Right lobe of liver (tissue), 6 donors: ENCODE results near the gene ZNF433. TPM values are rescaled to one million over a fixed set of nuclear protein-coding genes. Genes with fewer than 3 reads are reported as not detected.
A peak's percentile ranks its signal among the peaks of the same experiment; 100 is the strongest.
"Not testable (repeated sequence)": the region's sequence is repeated elsewhere in the genome, so short reads cannot be mapped to it uniquely, and the experiment has no call there.

ENCODE experiments used
- ATAC-seq, 4 donors: fragments of 200-7000 bp; cut with Tn5 transposase; one replicate each; pipeline ENCODE4 v1.9.1; 2020; ENCODE audit warnings: mild to moderate bottlenecking in 4 of 4, moderate library complexity in 4 of 4
- DNase-seq, 3 donors: peaks; one replicate each; pipeline ENCODE4 v3.0.0-alpha.2; 2020
- H3K27ac ChIP-seq, 3 donors: fragments of 200-600 bp; one replicate each; pipeline ENCODE4 v1.8.0; 2022
- H3K27me3 ChIP-seq, 2 donors: fragments of 200-600 bp; one replicate each; pipeline ENCODE4 v1.8.0; 2022
- H3K36me3 ChIP-seq, 4 donors: fragments of 200-600 bp; sonication (generic) in 1 of 4; one replicate each; pipeline versions ENCODE4 v1.5.1 to v1.8.0; 2017 to 2022; ENCODE audit warnings: control low read depth in 1 of 4
- H3K4me1 ChIP-seq, 4 donors: fragments of 200-600 bp; sonication (generic) in 1 of 4; one replicate each; pipeline versions ENCODE4 v1.5.1 to v1.8.0; 2017 to 2022; ENCODE audit warnings: control low read depth in 1 of 4
- H3K4me3 ChIP-seq, 3 donors: fragments of 200-600 bp; one replicate each; pipeline ENCODE4 v1.8.0; 2022
- H3K9me3 ChIP-seq, 4 donors: fragments of 200-600 bp; sonication (generic) in 1 of 4; one replicate each; pipeline versions ENCODE4 v1.5.1 to v1.8.0; 2017 to 2022; ENCODE audit warnings: control low read depth in 1 of 4
- CTCF ChIP-seq, 4 donors: fragments of 200-600 bp in 3 of 4; fragments of 450-650 bp in 1 of 4; IDR thresholded peaks; one replicate each; pipeline versions ENCODE4 v1.5.1 to v1.8.0; 2016 to 2022; ENCODE audit warnings: antibody characterized with exemption in 4 of 4, mild to moderate bottlenecking in 2 of 4
- POLR2A ChIP-seq: fragments of 450-650 bp; IDR thresholded peaks from one replicate; pipeline ENCODE4 v1.6.1; 2017; ENCODE audit warnings: antibody characterized with exemption, mild to moderate bottlenecking
- WGBS: methylation state at CpG from one replicate; pipeline ENCODE4 v1.1.6; 2018; ENCODE audit warnings: low coverage, low lambda C conversion rate; ENCODE audit not compliant: insufficient coverage; ENCODE audit errors: missing lambda C conversion rate; 5-methylcytosine and 5-hydroxymethylcytosine counted together
- intact Hi-C, 2 donors: fragments of 100-400 bp; cut with DNase I; formaldehyde crosslinking; loops; one replicate each; pipeline versions ENCODE4 v1.11.2 to v1.14.1; 2022
- total RNA-seq, 6 experiments: library from RNA; depleted of rRNA in 2 of 6; stranded (reverse); fragments of >200 nt in 2 of 6; fragmentation: NEBNext Ultra II Directional in 3 of 6; extraction: Animal tissue kit (Norgen Biotek cat#: 25700) in 3 of 6; gene quantifications; one replicate each; pipeline versions ENCODE4 v1.1.0 to v1.2.4, GENCODE V29; 2016 to 2023
- donor health status: DM: no; HTN: yes; CAD: no.
- donor health status: DM: no; HTN: no; CAD: no.
- donor health status: DM: no; HTN: no; CAD: no.
- donor health status: DM: no; HTN: yes; CAD: no.
- donor health status: DM: no; HTN: yes; CAD: no.

The ZNF433 gene
- total RNA-seq, 6 experiments from 2014 or later, result 1.1 to 7.4 (median 2.5) TPM

- Histone ChIP-seq H3K4me1 (no peaks in the 10 kb centered on the region), H3K9me3 (no peaks in the 10 kb centered on the region), H3K27ac (no peak overlapping the region), H3K27me3 (no peaks in the 10 kb centered on the region), H3K4me3 (no peak overlapping the region), H3K36me3 (no peaks in the 10 kb centered on the region)
- TF ChIP-seq CTCF (IDR thresholded peaks at IDR 0.05) (no peak), POLR2A (no peak)
- intact Hi-C loops, result no loop called here
- ATAC-seq, result no peak
- DNase-seq, result no peak
- WGBS, result 93% methylated on average over 1 of the region's 1 CpG
Measured at GRCh38 chr19:11995174-11995573, 40.3 kb downstream of the ZNF433 start.

- H3K27ac ChIP-seq, ATAC-seq, H3K27me3 ChIP-seq, H3K4me3 ChIP-seq, H3K4me1 ChIP-seq, H3K36me3 ChIP-seq, DNase-seq, intact Hi-C loops, H3K9me3 ChIP-seq: not testable (repeated sequence)
- 62% methylated on average over 4 of the region's 4 CpGs for WGBS
Measured at GRCh38 chr19:11991921-11992320, 43.6 kb downstream of the ZNF433 start.

GRCh38 chr19:11989112-11989456 lies 46.4 kb downstream of the ZNF433 start:
- H3K9me3 ChIP-seq, result no peaks in the 10 kb centered on the region
- no peak overlapping the region for H3K27ac ChIP-seq
- no peak for TF ChIP-seq POLR2A
- no peak for TF ChIP-seq CTCF (IDR thresholded peaks at IDR 0.05)
- WGBS, result 43% methylated on average over 9 of the region's 9 CpGs
- ATAC-seq, result no peak
- H3K27me3 ChIP-seq, result no peaks in the 10 kb centered on the region
- no peaks in the 10 kb centered on the region for H3K36me3 ChIP-seq
- intact Hi-C loops, result loop anchor here in 1 of 2 donors (10.0 kb wide), 1 partner anchor 104 kb away; the partner anchor contains the start of gene ZNF69
- no peak for DNase-seq
- peak overlapping the region in 2 of 3 donors; percentile 74 to 79 for H3K4me3 ChIP-seq
- no peaks in the 10 kb centered on the region for H3K4me1 ChIP-seq

- ATAC-seq, result peak; percentile 99
- Histone ChIP-seq H3K9me3 (no peaks in the 10 kb centered on the region), H3K4me1 (no peaks in the 10 kb centered on the region), H3K36me3 (no peaks in the 10 kb centered on the region), H3K27ac (peak overlapping the region; percentile 77 to 81 (median 78)), H3K4me3 (peak overlapping the region; percentile 74 to 91 (median 79)), H3K27me3 (no peaks in the 10 kb centered on the region)
- peak; percentile 72 for TF ChIP-seq POLR2A
- TF ChIP-seq CTCF (IDR thresholded peaks at IDR 0.05), result no peak
- WGBS, result under 1% methylated on average over 23 of the region's 54 CpGs
- intact Hi-C loops, result loop anchor here in 1 of 2 donors (10.0 kb wide), 1 partner anchor 103 kb away; the partner anchor contains the start of gene ZNF69
- DNase-seq, result peak; percentile 94 to 97 (median 97)
Measured at GRCh38 chr19:11987405-11988281, 47.8 kb downstream of the ZNF433 start.

GRCh38 chr19:11986754-11987153 lies 48.7 kb downstream of the ZNF433 start:
- no peak for DNase-seq
- H3K4me3 ChIP-seq, result no peak overlapping the region
- 80% methylated on average over 9 of the region's 17 CpGs for WGBS

More at GRCh38 chr19:11986754-11987153, 48.7 kb downstream of the ZNF433 start:
- Histone ChIP-seq H3K27ac (no peak overlapping the region), H3K4me1 (no peaks in the 10 kb centered on the region), H3K36me3 (no peaks in the 10 kb centered on the region), H3K9me3 (no peaks in the 10 kb centered on the region), H3K27me3 (no peaks in the 10 kb centered on the region)
- intact Hi-C loops, result loop anchor here in 1 of 2 donors (10.0 kb wide), 1 partner anchor 102 kb away; the partner anchor contains the start of gene ZNF69
- no peak for TF ChIP-seq CTCF (IDR thresholded peaks at IDR 0.05)
- TF ChIP-seq POLR2A, result no peak
- no peak for ATAC-seq
